SK-N-SH treated with all-trans-retinoic acid at 6 μM for 48 hours (cell line): ENCODE measurements around the gene FOSB.
A peak's percentile ranks its signal among the peaks of the same experiment; 100 is the strongest.

Experiments
- ATAC-seq: fragments of 200-7000 bp; cut with Tn5 transposase; 3 replicates; pipeline ENCODE4 v1.9.1; 2020; ENCODE audit warnings: mild to moderate bottlenecking, moderate library complexity
- ARNTL ChIP-seq: fragments of 450-650 bp; formaldehyde crosslinking; IDR thresholded peaks from 2 replicates; pipeline ENCODE4 v1.5.0; 2020; ENCODE audit warnings: low read depth, mild to moderate bottlenecking, moderate library complexity, borderline replicate concordance
- CREB5 ChIP-seq: fragments of 250-450 bp; sonication (Bioruptor Pico); IDR thresholded peaks from 2 replicates; pipeline ENCODE4 v1.5.1; 2020; ENCODE audit warnings: low read depth, mild to moderate bottlenecking, moderate library complexity
- CSDC2 ChIP-seq: fragments of 250-450 bp; sonication (Bioruptor Pico); IDR thresholded peaks from 2 replicates; pipeline ENCODE4 v1.5.0; 2020; ENCODE audit warnings: mild to moderate bottlenecking, moderate library complexity
- CSRNP3 ChIP-seq: fragments of 250-450 bp; sonication (Bioruptor Pico); IDR thresholded peaks from 2 replicates; pipeline ENCODE4 v1.5.1; 2021; ENCODE audit warnings: mild to moderate bottlenecking, moderate library complexity
- ESRRG ChIP-seq: fragments of 250-450 bp; sonication (Bioruptor Pico); IDR thresholded peaks from 2 replicates; pipeline ENCODE4 v1.6.1; 2021; ENCODE audit warnings: mild to moderate bottlenecking
- GLIS3 ChIP-seq: fragments of 250-450 bp; sonication (Bioruptor Pico); IDR thresholded peaks from 2 replicates; pipeline ENCODE4 v1.5.0; 2020; ENCODE audit warnings: mild to moderate bottlenecking, moderate library complexity
- ISL1 ChIP-seq: fragments of 250-450 bp; sonication (Bioruptor Pico); IDR thresholded peaks from 2 replicates; pipeline ENCODE4 v2.1.2; 2022; ENCODE audit warnings: mild to moderate bottlenecking, moderate library complexity
- OSR1 ChIP-seq: fragments of 250-450 bp; sonication (Bioruptor Pico); IDR thresholded peaks from 2 replicates; pipeline ENCODE4 v1.8.0; 2022; ENCODE audit warnings: moderate library complexity, mild to moderate bottlenecking, inconsistent platforms
- PATZ1 ChIP-seq: fragments of 250-450 bp; sonication (Bioruptor Pico); IDR thresholded peaks from 2 replicates; pipeline ENCODE4 v1.8.0; 2020; ENCODE audit warnings: mild to moderate bottlenecking, moderate library complexity, borderline replicate concordance
- POU6F1 ChIP-seq: fragments of 250-450 bp; sonication (Bioruptor Pico); IDR thresholded peaks from 2 replicates; pipeline ENCODE4 v1.8.0; 2021; ENCODE audit warnings: low read depth, mild to moderate bottlenecking, moderate library complexity, borderline replicate concordance
- PPARA ChIP-seq: fragments of 250-450 bp; sonication (Bioruptor Pico); IDR thresholded peaks from 2 replicates; pipeline ENCODE4 v1.5.0; 2020; ENCODE audit warnings: mild to moderate bottlenecking, borderline replicate concordance
- RARB ChIP-seq: fragments of 250-450 bp; sonication (Bioruptor Pico); IDR thresholded peaks from 2 replicates; pipeline ENCODE4 v1.8.0; 2021; ENCODE audit warnings: mild to moderate bottlenecking, moderate library complexity
- SNAI2 ChIP-seq: fragments of 250-450 bp; sonication (Bioruptor Pico); IDR thresholded peaks from 2 replicates; pipeline ENCODE4 v1.5.0; 2020; ENCODE audit warnings: mild to moderate bottlenecking, moderate library complexity
- TOX ChIP-seq: fragments of 250-450 bp; sonication (Bioruptor Pico); IDR thresholded peaks from 2 replicates; pipeline ENCODE4 v1.8.0; 2021; ENCODE audit warnings: mild to moderate bottlenecking, moderate library complexity, borderline replicate concordance
- TSHZ2 ChIP-seq: fragments of 250-450 bp; sonication (Bioruptor Pico); IDR thresholded peaks from 2 replicates; pipeline ENCODE4 v1.5.0; 2020; ENCODE audit warnings: mild to moderate bottlenecking, moderate library complexity
- ZC3H10 ChIP-seq: fragments of 250-450 bp; sonication (Bioruptor Pico); IDR thresholded peaks from 2 replicates; pipeline ENCODE4 v1.5.1; 2021; ENCODE audit warnings: mild to moderate bottlenecking, moderate library complexity
- ZFP3 ChIP-seq: fragments of 250-450 bp; sonication (Bioruptor Pico); IDR thresholded peaks from 2 replicates; pipeline ENCODE4 v1.5.0; 2020; ENCODE audit warnings: mild to moderate bottlenecking, moderate library complexity
- ZFP30 ChIP-seq: fragments of 450-650 bp; formaldehyde crosslinking; IDR thresholded peaks from 2 replicates; pipeline ENCODE4 v1.5.0; 2022; ENCODE audit warnings: mild to moderate bottlenecking, moderate library complexity
- ZNF565 ChIP-seq: fragments of 450-650 bp; formaldehyde crosslinking; conservative IDR thresholded peaks from 2 replicates; pipeline ENCODE4 v1.5.0; 2020; ENCODE audit warnings: low read depth, mild to moderate bottlenecking, moderate library complexity
- ZNF70 ChIP-seq: fragments of 450-650 bp; formaldehyde crosslinking; IDR thresholded peaks from 2 replicates; pipeline ENCODE4 v1.5.0; 2020; ENCODE audit warnings: mild to moderate bottlenecking, moderate library complexity
- ZNF8 ChIP-seq: fragments of 450-650 bp; formaldehyde crosslinking; IDR thresholded peaks from 2 replicates; pipeline ENCODE4 v1.5.0; 2020; ENCODE audit warnings: mild to moderate bottlenecking, moderate library complexity

The FOSB gene

GRCh38 chr19:45496349-45496953 is 28.7 kb downstream of the FOSB start:
- ATAC-seq = peak; percentile 52
- peak; percentile 4; the same call in 1 of the 2 replicates for TF ChIP-seq GLIS3 (CRISPR knock-in tag)
- TF ChIP-seq RARB = no peak
- no peak for TF ChIP-seq TSHZ2
- TF ChIP-seq CREB5 (CRISPR knock-in tag) = no peak
- no peak for TF ChIP-seq ZNF565
- TF ChIP-seq CSDC2 = no peak
- TF ChIP-seq ISL1 (CRISPR knock-in tag) = no peak
- TF ChIP-seq ZFP30 (CRISPR knock-in tag) = no peak
- TF ChIP-seq OSR1 = no peak
- no peak for TF ChIP-seq ARNTL (CRISPR knock-in tag)
- TF ChIP-seq ESRRG (CRISPR knock-in tag) = no peak
- TF ChIP-seq PATZ1 (CRISPR knock-in tag) = 0 out of 2 replicates have a peak, but pooled peaks have one; percentile 46
- no peak for TF ChIP-seq ZFP3 (CRISPR knock-in tag)

GRCh38 chr19:45497791-45498190 is 30.0 kb downstream of the FOSB start:
- no peak for ATAC-seq
- TF ChIP-seq RARB (no peak), PPARA (CRISPR knock-in tag) (no peak), ZFP3 (CRISPR knock-in tag) (no peak), POU6F1 (CRISPR knock-in tag) (no peak), OSR1 (no peak), GLIS3 (CRISPR knock-in tag) (no peak), TOX (CRISPR knock-in tag) (no peak), SNAI2 (CRISPR knock-in tag) (no peak), ZNF565 (no peak), TSHZ2 (no peak), CSRNP3 (CRISPR knock-in tag) (no peak), ARNTL (CRISPR knock-in tag) (no peak), ZC3H10 (CRISPR knock-in tag) (no peak), ZNF70 (CRISPR knock-in tag) (no peak), PATZ1 (CRISPR knock-in tag) (no peak), ISL1 (CRISPR knock-in tag) (no peak), ESRRG (CRISPR knock-in tag) (no peak), ZNF8 (no peak), ZFP30 (CRISPR knock-in tag) (no peak), CREB5 (CRISPR knock-in tag) (no peak)
